ENCODE measurements around the gene SECTM1.

DNA sequence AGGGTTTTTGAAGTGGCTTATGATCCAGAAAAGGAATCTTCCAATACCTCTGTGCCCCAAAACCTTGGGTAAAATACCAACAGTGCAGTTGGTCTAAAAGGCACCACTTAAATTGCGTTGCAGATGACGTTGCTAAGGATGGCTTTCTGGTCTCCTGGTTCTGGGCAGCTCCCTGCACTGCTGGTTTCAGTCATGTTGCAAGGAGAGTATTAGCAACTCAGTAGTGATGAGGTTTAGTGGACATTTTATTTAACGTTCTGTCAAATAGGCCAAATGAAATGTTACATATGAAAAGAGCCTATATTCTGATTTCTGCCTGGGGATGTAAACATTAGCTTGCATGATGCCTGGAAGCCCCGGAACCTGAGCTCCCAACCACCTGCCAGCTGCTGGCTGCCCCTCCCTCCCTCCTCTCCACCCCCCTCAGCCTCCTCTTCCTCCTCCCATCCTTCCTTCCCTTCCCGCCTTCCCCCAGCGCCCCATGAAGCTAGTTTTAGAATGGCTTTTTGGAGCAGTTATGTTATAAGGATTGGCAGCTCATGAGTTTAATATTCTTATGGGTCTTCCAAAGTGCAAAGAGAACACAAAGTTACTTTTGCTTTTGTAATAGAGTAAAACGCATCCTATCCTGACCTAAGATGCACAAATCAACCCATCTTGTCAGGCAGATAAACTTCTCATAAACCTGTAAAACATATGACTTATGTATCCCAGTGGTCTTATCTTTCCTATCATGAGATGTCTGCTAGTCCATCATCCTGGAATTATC, 36.9 kb downstream of the SECTM1 start:
- TF ChIP-seq, protein P1, sequence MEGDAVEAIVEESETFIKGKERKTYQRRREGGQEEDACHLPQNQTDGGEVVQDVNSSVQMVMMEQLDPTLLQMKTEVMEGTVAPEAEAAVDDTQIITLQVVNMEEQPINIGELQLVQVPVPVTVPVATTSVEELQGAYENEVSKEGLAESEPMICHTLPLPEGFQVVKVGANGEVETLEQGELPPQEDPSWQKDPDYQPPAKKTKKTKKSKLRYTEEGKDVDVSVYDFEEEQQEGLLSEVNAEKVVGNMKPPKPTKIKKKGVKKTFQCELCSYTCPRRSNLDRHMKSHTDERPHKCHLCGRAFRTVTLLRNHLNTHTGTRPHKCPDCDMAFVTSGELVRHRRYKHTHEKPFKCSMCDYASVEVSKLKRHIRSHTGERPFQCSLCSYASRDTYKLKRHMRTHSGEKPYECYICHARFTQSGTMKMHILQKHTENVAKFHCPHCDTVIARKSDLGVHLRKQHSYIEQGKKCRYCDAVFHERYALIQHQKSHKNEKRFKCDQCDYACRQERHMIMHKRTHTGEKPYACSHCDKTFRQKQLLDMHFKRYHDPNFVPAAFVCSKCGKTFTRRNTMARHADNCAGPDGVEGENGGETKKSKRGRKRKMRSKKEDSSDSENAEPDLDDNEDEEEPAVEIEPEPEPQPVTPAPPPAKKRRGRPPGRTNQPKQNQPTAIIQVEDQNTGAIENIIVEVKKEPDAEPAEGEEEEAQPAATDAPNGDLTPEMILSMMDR (conservative IDR thresholded peaks at IDR 0.05; ENCODE audit: low read depth, low read length) = no peak
- TF ChIP-seq EZH2phosphoT487 (IDR thresholded peaks at IDR 0.05; ENCODE audit: borderline replicate concordance, low read length) (no peak), EZH2 (IDR thresholded peaks at IDR 0.05; ENCODE audit: low read length, unreplicated experiment) (no peak)

All from PC-3 (cell line).